H1 (cell line): ENCODE results near the gene PIBF1. TPM values are rescaled to one million over a fixed set of nuclear protein-coding genes. Genes with fewer than 3 reads are reported as not detected.

Source experiments
- ATF3 ChIP-seq: IDR thresholded peaks from 2 replicates; pipeline ENCODE4 v1.6.1; 2011; ENCODE audit warnings: low read depth, mild to moderate bottlenecking, low read length; ENCODE audit not compliant: insufficient read depth
- CHD7 ChIP-seq: fragments of 300-600 bp; sonication (generic); IDR thresholded peaks from 2 replicates; pipeline ENCODE4 v1.7.1; 2012; ENCODE audit warnings: low read length, moderate library complexity, mild to moderate bottlenecking, inconsistent platforms; ENCODE audit not compliant: insufficient replicate concordance
- GTF2F1 ChIP-seq: IDR thresholded peaks from 2 replicates; pipeline ENCODE4 v1.6.1; 2012; ENCODE audit warnings: low read depth, low read length, improper control_type of control experiment, borderline replicate concordance
- JUN ChIP-seq: IDR thresholded peaks from 2 replicates; pipeline ENCODE4 v1.6.1; 2011; ENCODE audit warnings: low read depth, mild to moderate bottlenecking, improper control_type of control experiment, low read length
- KDM1A ChIP-seq: fragments of 200-600, 300-600 bp; sonication (generic); IDR thresholded peaks from 2 replicates; pipeline ENCODE4 v1.7.1; 2016; ENCODE audit warnings: mild to moderate bottlenecking, low read length, borderline replicate concordance
- KDM5A ChIP-seq: fragments of 200-600 bp; IDR thresholded peaks from 2 replicates; pipeline ENCODE4 v1.7.1; 2012; ENCODE audit warnings: mild to moderate bottlenecking, low read length, inconsistent platforms, mixed read lengths
- RFX5 ChIP-seq: IDR thresholded peaks from 2 replicates; pipeline ENCODE4 v1.6.1; 2011; ENCODE audit warnings: low read depth, low read length, improper control_type of control experiment, borderline replicate concordance
- SIX5 ChIP-seq: IDR thresholded peaks from 2 replicates; pipeline ENCODE4 v1.6.1; 2011; ENCODE audit warnings: mild to moderate bottlenecking, low read depth, low read length
- USF2 ChIP-seq: IDR thresholded peaks from 2 replicates; pipeline ENCODE4 v1.6.1; 2011; ENCODE audit warnings: low read length, improper control_type of control experiment
- polyA plus RNA-seq, 7 experiments: library from polyadenylated mRNA; depleted of rRNA in 3 of 7; stranded (reverse) in 5 of 7; unstranded in 2 of 7; fragments of >200 nt in 5 of 7; fragments of 200-250 nt in 2 of 7; gene quantifications; 1 replicate in 5 of 7; 2 replicates in 1 of 7; 4 replicates in 1 of 7; pipeline versions ENCODE4 v1.2.1 to v1.2.3, GENCODE V29; 2011 to 2013; ENCODE audit warnings: missing spikeins in 2 of 7, mixed read lengths in 2 of 7
- total RNA-seq: library from RNA; stranded (reverse); fragmentation: NEBNext Ultra II Directional; extraction: Animal tissue kit (Norgen Biotek cat#: 25700); gene quantifications from 2 replicates; pipeline ENCODE4 v1.2.1, GENCODE V29; 2021

The PIBF1 gene
- total and polyA plus RNA-seq, 2 of the 8 experiments (the other 6 are each of a cell fraction or from before 2014, with no cell fraction given), result 1.1 to 13.2 TPM

- TF ChIP-seq CHD7, result no peak
- TF ChIP-seq JUN, result no peak
- no peak for TF ChIP-seq KDM5A
- no peak for TF ChIP-seq USF2
- TF ChIP-seq KDM1A, result no peak
- TF ChIP-seq SIX5, result no peak
- no peak for TF ChIP-seq RFX5
- TF ChIP-seq GTF2F1, result no peak
- TF ChIP-seq ATF3, result no peak
Observed at GRCh38 chr13:72774019-72774418, 7.9 kb upstream of the PIBF1 start (continued).
